Body of pancreas (tissue), 4 donors: ENCODE measurements around the gene SVIL. TPM values are rescaled to one million over a fixed set of nuclear protein-coding genes. Genes with fewer than 3 reads are reported as not detected.

Experiments
- ATAC-seq: fragments of 150-250 bp; one replicate; pipeline ENCODE4 v1.9.1; 2016
- DNase-seq, 4 donors: peaks; one replicate each; pipeline ENCODE4 v3.0.0-alpha.2; 2019
- H3K27ac ChIP-seq, 4 donors: fragments of 200-600 bp; sonication (generic); 1 replicate in 3 of 4; 2 replicates in 1 of 4; pipeline versions ENCODE4 v1.5.1 to v1.6.1; 2016 to 2019; ENCODE audit warnings: mild to moderate bottlenecking in 1 of 4, mixed read lengths in 1 of 4, moderate library complexity in 1 of 4
- H3K27me3 ChIP-seq, 2 donors: fragments of 200-600 bp; sonication (generic); one replicate each; pipeline ENCODE4 v1.6.0; 2016; ENCODE audit warnings: mild to moderate bottlenecking in 1 of 2
- H3K36me3 ChIP-seq, 2 donors: fragments of 200-600 bp; sonication (generic); replicated peaks in 1 of 2; 2 replicates each; pipeline ENCODE4 v1.5.1; 2016; ENCODE audit warnings: low read depth in 2 of 2; ENCODE audit not compliant: insufficient read depth in 1 of 2
- H3K4me1 ChIP-seq: fragments of 200-600 bp; sonication (generic); one replicate; pipeline ENCODE4 v1.6.0; 2016
- H3K4me3 ChIP-seq, 2 donors: fragments of 200-600 bp; sonication (generic); 1 replicate in 1 of 2; 2 replicates in 1 of 2; pipeline ENCODE4 v1.5.1; 2016 to 2019
- H3K9me3 ChIP-seq, 3 donors: fragments of 200-600 bp; sonication (generic); 1 replicate in 2 of 3; 2 replicates in 1 of 3; pipeline ENCODE4 v1.5.1; 2016
- POLR2A ChIP-seq, 3 donors: fragments of 450-650 bp; IDR thresholded peaks; one replicate each; pipeline ENCODE4 v1.6.1; 2016; ENCODE audit warnings: antibody characterized with exemption in 3 of 3, mild to moderate bottlenecking in 2 of 3
- WGBS, 2 donors: methylation state at CpG; one replicate each; pipeline ENCODE4 v1.1.5; 2017; 5-methylcytosine and 5-hydroxymethylcytosine counted together
- intact Hi-C: fragments of 100-400 bp; cut with DNase I; formaldehyde crosslinking; loops from one replicate; pipeline ENCODE4 v1.15.1; 2023
- total RNA-seq, 2 donors: library from RNA; depleted of rRNA; stranded (reverse); fragments of >200 nt; gene quantifications; one replicate each; pipeline ENCODE4 v1.1.0, GENCODE V29; 2016
- TF ChIP-seq, protein P1 (sequence below), 7 experiments: fragments of 450-650 bp in 4 of 7; fragments of 200-600 bp in 3 of 7; sonication (generic) in 3 of 7; IDR thresholded peaks; one replicate each; pipeline ENCODE4 v1.5.1; 2016 to 2019; ENCODE audit warnings: antibody characterized with exemption in 7 of 7

SVIL gene
- total RNA-seq, 2 donors from 2014 or later, result 25.4 to 41.2 TPM

DNA sequence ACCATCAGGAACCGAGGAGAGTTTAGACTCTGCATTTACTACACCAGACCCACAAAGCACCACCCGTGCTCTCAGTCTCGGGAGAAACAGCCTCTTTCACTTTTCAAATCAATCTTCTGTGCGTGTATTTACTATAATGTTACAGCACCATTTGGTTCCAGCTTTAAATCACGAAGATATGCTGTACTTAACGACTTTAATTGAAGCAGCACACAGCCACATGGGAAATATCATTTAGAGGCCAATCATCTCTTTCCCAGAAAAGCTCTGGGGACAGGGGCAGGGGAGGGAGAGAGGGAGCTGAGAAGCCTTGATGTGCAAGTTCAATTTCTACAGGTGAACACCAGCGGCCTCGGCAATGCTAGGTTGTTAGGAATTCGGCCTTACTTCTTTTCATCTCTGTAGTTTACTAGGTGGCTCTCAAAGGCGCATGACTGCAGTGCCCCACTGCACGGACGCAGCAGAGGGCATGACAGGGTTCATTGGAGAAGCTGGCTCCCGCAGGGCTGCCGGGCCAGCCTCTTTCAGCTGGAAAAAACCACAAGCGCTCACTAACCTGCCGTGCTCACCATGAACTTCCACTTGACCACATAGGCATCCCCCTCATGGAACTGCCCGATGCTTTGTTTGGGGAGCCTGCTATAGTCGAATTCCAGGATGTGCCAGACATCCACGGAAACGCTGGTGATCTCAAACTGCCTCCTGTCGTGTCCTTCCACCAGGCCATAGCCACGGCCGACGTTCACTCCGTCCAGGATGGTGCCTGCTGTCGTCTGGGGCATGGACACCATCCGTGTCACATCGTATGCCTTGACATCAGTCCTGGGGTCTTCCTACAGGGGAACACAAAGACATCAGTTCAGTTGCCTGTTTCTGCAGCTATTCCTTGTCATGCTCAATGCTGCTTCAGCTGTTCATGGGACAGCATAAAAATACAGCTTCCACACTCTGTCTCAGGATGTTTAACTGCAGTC, 154.5 kb downstream of the SVIL start:
- Histone ChIP-seq H3K4me3 (no peak overlapping the region), H3K9me3 (no peaks in the 10 kb centered on the region), H3K27me3 (no peaks in the 10 kb centered on the region), H3K27ac (no peak overlapping the region), H3K4me1 (peaks cover 5% of the 10 kb centered on the region), H3K36me3 (peaks cover 3 to 10% of the 10 kb centered on the region in 2 donors)
- WGBS, 2 donors, result 87 to 89% methylated on average over 23 to 28 of the region's 28 CpGs
- ATAC-seq, result no peak
- no peak for DNase-seq
- TF ChIP-seq POLR2A (IDR thresholded peaks at IDR 0.05), result no peak
- TF ChIP-seq, protein P1, sequence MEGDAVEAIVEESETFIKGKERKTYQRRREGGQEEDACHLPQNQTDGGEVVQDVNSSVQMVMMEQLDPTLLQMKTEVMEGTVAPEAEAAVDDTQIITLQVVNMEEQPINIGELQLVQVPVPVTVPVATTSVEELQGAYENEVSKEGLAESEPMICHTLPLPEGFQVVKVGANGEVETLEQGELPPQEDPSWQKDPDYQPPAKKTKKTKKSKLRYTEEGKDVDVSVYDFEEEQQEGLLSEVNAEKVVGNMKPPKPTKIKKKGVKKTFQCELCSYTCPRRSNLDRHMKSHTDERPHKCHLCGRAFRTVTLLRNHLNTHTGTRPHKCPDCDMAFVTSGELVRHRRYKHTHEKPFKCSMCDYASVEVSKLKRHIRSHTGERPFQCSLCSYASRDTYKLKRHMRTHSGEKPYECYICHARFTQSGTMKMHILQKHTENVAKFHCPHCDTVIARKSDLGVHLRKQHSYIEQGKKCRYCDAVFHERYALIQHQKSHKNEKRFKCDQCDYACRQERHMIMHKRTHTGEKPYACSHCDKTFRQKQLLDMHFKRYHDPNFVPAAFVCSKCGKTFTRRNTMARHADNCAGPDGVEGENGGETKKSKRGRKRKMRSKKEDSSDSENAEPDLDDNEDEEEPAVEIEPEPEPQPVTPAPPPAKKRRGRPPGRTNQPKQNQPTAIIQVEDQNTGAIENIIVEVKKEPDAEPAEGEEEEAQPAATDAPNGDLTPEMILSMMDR (IDR thresholded peaks at IDR 0.05), result no peak
- intact Hi-C loops, result no loop called here

DNA sequence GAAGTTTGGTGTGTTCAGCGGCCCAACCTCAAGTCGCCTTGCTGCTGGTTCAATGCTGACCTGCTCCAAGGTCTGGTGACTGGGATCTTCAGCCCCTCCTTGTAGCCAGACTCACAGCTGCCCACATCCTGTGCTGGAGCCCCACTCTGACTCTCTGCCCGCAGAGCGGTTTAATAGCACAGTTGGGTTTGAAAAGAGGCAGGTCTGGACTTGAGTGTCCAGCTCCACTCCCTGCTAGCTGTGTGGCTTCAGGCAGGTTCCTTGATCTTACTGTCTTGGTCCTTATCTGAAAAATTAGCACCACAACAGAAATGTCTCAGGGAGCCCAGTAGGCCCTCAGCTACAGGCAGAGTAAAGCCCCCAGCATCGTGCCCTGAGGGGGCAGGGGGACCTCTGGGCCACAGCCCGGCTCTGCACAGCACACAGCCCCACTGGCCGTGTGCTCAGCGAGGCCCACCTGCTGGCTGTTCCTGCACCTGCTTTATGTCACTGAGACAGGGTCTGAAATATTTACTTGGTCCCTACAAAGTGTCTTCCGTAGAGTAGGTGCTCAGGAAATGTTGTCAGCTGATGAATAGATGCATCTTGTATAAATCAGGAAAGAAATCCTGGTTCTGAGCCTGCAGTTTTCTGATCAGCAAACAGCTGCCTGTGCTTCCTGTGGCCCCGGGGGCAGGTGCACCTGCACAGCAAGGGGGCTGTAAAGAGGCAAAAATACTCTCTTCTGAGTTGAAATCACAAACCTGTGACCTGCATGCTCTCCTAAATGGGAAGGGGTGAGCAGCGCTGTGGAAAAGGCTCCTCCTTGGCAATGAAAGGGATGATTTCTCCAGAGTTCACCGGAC, 155.5 kb downstream of the SVIL start:
- intact Hi-C loops, result no loop called here
- 80 to 93% methylated on average over 9 to 12 of the region's 12 CpGs for WGBS, 2 donors
- H3K27me3 ChIP-seq, result no peaks in the 10 kb centered on the region
- H3K36me3 ChIP-seq, result peaks cover 3 to 11% of the 10 kb centered on the region in 2 donors
- no peak overlapping the region for H3K27ac ChIP-seq
- DNase-seq (no peak), ATAC-seq (no peak)
- no peak overlapping the region for H3K4me3 ChIP-seq
- H3K9me3 ChIP-seq, result no peaks in the 10 kb centered on the region
- H3K4me1 ChIP-seq, result peaks cover 5% of the 10 kb centered on the region
- TF ChIP-seq, protein P1 (IDR thresholded peaks at IDR 0.05), result no peak
- no peak for TF ChIP-seq POLR2A (IDR thresholded peaks at IDR 0.05)

DNA sequence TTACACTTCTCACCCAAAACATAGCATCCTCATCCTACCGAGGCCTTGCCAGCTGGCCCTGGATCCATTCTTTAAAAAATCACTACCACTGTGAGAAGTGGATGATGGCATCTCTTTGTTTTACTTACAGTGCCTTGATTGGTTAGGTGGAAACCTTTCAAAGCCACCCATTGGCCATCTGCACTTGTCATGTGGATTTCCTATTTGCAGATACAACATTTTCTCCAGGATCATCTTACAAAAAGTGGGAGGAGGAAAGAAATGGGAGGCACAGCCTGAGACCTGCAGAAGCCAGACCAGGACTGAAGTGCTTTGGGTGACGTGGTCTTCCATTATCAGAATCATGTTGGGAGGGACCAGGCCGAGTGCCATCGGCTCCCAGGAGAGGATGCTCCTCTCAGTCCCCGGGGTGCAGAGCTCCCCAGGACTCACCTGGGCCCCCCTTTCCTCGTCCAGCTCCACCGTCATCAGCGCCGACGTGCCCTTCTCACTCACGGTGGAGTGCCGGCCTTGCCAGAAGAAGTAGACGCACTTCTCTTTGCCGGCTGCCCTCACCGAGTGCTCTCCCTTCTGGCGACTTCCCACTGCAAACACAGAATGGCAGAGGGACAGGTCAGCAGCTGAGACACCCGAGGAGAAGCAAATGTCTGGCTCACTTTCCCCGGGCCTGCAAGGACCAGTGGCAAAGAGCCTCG, 161.2 kb downstream of the SVIL start:
- intact Hi-C loops, result no loop called here
- Histone ChIP-seq H3K36me3 (peaks cover 0 to 6% of the 10 kb centered on the region in 2 donors), H3K27me3 (no peaks in the 10 kb centered on the region), H3K9me3 (no peaks in the 10 kb centered on the region), H3K4me1 (peaks cover 17% of the 10 kb centered on the region), H3K27ac (no peak overlapping the region), H3K4me3 (no peak overlapping the region)
- ATAC-seq (no peak), DNase-seq (no peak)
- WGBS, 2 donors, result 78 to 83% methylated on average over 15 to 19 of the region's 19 CpGs
- no peak for TF ChIP-seq POLR2A (IDR thresholded peaks at IDR 0.05)
- TF ChIP-seq, protein P1 (IDR thresholded peaks at IDR 0.05), result no peak

DNA sequence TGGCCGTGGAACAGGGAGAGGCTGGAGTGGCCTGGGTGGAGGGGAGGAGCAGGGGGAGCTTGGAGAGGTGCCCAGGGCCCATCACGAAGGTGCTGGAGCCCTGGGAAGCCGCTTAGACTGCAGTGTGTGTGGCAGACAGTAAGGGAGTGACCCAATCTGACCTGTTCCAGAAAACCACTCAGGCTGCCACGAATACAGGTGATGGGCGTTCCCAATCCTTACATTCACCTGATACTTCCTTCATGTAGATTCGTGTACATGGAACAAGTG, 161.7 kb downstream of the SVIL start:
- Histone ChIP-seq H3K4me1 (peaks cover 17% of the 10 kb centered on the region), H3K9me3 (no peaks in the 10 kb centered on the region), H3K36me3 (peaks cover 0 to 6% of the 10 kb centered on the region in 2 donors), H3K4me3 (no peak overlapping the region), H3K27ac (no peak overlapping the region), H3K27me3 (no peaks in the 10 kb centered on the region)
- TF ChIP-seq POLR2A (IDR thresholded peaks at IDR 0.05), result no peak
- TF ChIP-seq, protein P1 (IDR thresholded peaks at IDR 0.05), result no peak
- DNase-seq, result no peak
- ATAC-seq, result no peak
- intact Hi-C loops, result no loop called here
- WGBS, 2 donors, result 63 to 65% methylated on average over 6 of the region's 6 CpGs
